ENCODE data around the gene TMEM72. TPM values are rescaled to one million over a fixed set of nuclear protein-coding genes. Genes with fewer than 3 reads are reported as not detected.

Gene TMEM72
- total and polyA plus RNA-seq, 2 of the 13 experiments (the other 11 are each of a cell fraction or from before 2014, with no cell fraction given): 0.04 TPM; not detected in 1

GRCh38 chr10:44963772-44964633, 52.9 kb downstream of the TMEM72 start (continued):
- no peak for TF ChIP-seq HNF1A (IDR thresholded peaks at IDR 0.05; ENCODE audit: low read depth)
- TF ChIP-seq HNF1A (CRISPR knock-in tag; IDR thresholded peaks at IDR 0.05; ENCODE audit: borderline replicate concordance): peak; percentile 82; the same call in 1 of the 2 replicates
- no peak for TF ChIP-seq HMGA1 (CRISPR knock-in tag; conservative IDR thresholded peaks at IDR 0.05)
- TF ChIP-seq UBTF (CRISPR knock-in tag; IDR thresholded peaks at IDR 0.05): peak; percentile 85
- no peak for TF ChIP-seq ZNF17 (CRISPR knock-in tag; IDR thresholded peaks at IDR 0.05)
- TF ChIP-seq HES4 (CRISPR knock-in tag; IDR thresholded peaks at IDR 0.05; ENCODE audit: borderline replicate concordance): no peak
- no peak for TF ChIP-seq TEF (CRISPR knock-in tag; IDR thresholded peaks at IDR 0.05)
- TF ChIP-seq NBN (conservative IDR thresholded peaks at IDR 0.05): no peak
- TF ChIP-seq ATF6 (CRISPR knock-in tag; conservative IDR thresholded peaks at IDR 0.05): no peak
- no peak for TF ChIP-seq BRF2 (CRISPR knock-in tag; IDR thresholded peaks at IDR 0.05)
- TF ChIP-seq ZFX (CRISPR knock-in tag; IDR thresholded peaks at IDR 0.05; ENCODE audit: low read depth): peak; percentile 70
- no peak for TF ChIP-seq ZC3H13 (CRISPR knock-in tag; IDR thresholded peaks at IDR 0.05)
- TF ChIP-seq ZNF75D (CRISPR knock-in tag; IDR thresholded peaks at IDR 0.05; ENCODE audit: borderline replicate concordance): no peak
- TF ChIP-seq GMEB2 (CRISPR knock-in tag; IDR thresholded peaks at IDR 0.05; ENCODE audit: low read depth): no peak
- no peak for TF ChIP-seq ZBTB8A (CRISPR knock-in tag; IDR thresholded peaks at IDR 0.05; ENCODE audit: borderline replicate concordance, low read depth)
- no peak for TF ChIP-seq NFIC (IDR thresholded peaks at IDR 0.05; ENCODE audit: low read length)
